ENCODE data around the gene NAA80.

The NAA80 gene

GRCh38 chr3:50298836-50299637, at the start of gene NAA80, which contains the start of gene HYAL3:
Gene NAA80, minus strand, starts transcription at chr3:50299405. Its CDS starts 1,942 bp downstream, at chr3:50297463.
Gene HYAL3, minus strand, starts transcription at chr3:50299405. Its CDS starts 3,803 bp downstream, at chr3:50295602.
- in situ Hi-C loops (cut with MboI; ENCODE audit: low sequenced_read_pairs): no loop called here

DNA sequence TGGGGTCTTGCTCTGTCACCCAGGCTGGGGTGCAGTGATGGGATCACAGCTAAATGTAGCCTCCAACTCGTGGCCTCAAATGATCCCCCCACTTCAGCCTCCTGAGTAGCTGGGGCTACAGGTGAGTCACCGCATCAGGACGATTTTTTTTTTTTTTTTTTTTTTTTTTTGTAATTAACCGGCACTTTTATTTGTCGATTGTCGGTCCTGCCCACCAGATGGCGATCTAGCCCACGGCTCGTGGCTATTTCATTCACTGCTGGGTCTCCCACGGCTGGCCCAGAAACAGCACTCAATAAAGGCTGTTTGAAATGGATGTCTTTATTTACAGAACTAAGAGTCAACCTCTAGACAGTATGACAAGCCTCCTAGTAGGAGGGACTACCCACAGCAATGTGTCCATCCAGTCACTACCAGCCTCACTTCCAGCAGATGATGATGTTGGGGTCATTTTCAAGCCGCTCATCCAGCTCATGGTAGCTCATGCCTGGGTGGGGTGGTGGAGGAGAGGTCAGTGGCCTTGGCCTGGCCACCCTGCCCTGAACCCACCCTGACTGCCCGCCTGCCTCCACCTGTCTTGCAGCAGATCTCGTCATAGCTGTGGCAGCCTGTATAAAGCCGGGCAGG, 48.1 kb upstream of the NAA80 start:
- in situ Hi-C loops (cut with MboI; ENCODE audit: low sequenced_read_pairs): no loop called here

DNA sequence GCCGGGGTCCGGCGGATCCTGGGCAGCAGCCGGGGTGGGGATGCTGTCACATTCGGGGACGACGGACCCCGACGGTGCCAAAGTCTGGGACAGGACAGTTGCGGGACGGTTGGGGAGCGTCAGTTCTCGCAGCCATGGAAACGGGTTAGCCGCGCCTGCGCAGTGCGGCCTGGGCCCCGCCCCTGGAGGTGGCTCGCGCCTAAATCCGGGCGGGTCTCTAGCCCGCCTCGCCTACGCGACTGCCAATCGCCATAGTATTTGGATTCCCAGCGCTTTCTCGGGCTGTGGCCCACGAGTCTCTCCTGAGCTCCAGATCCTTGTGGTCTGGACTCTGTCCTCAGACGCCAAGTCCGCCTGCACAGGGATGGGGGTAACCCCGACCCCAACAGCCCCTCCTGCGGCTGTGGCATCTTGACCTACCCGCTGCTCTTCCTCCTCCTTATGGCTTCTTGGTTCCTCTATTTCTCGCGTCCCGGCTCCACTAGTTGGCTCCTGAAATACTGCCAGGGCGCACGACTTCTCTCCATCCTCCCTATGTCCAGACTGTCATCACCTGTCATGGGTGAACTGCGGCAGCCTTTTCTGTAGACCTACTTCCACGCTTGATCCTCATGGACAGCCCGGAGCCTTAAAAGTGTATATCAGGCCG, 46.5 kb upstream of the NAA80 start, which contains the start of gene ZMYND10:
TSS of gene ZMYND10 (minus strand) at position 147 of the 649 bp plus-strand sequence. CDS start 153 bp downstream, outside the sequence.
- in situ Hi-C loops (cut with MboI; ENCODE audit: low sequenced_read_pairs): no loop called here

- in situ Hi-C loops (cut with MboI; ENCODE audit: low sequenced_read_pairs): no loop called here
Measured at GRCh38 chr3:50345008-50345407, 45.8 kb upstream of the NAA80 start.

DNA sequence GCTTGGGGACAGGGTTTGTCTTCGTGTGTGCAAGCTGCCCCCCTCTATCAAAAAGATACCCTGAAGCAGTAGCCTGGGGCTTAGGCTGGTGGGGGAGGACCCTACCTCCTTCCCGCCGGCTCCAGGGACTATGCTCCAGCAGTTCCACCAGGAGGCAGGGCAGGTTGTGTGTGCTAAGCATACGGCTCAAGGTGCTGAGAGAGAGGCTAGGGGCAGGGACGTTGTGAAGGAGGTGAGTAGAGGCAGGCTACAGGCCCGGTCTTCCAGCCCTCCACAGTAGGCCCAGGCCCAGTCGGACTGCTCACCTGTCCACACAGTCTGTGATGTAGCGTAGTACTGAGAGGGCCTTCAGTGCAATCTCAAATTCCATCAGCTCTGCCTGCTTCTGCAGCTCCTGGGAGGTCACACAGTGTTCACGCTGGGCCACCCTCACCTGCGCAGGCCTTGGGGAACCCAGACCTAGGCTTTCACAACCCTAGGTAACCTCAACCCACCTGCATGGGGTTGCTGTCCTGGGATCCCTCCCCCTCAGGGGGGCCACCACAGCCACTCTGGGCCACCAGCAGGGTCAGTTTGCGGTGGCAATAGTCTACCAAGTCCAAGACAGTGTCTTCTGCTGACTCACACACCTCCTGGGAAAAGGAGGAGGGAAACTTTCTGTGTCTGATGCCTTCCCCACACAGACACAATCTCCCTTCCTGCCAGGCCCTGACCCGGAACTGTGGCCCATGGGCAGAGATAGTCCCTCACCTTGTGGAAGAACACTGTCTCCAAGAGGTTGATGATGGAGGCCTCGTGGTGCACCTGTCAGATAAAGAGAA, 43.8 kb upstream of the NAA80 start:
- in situ Hi-C loops (cut with MboI; ENCODE audit: low sequenced_read_pairs): no loop called here

GRCh38 chr3:50341996-50342650, 42.9 kb upstream of the NAA80 start:
- in situ Hi-C loops (cut with MboI; ENCODE audit: low sequenced_read_pairs): no loop called here

DNA sequence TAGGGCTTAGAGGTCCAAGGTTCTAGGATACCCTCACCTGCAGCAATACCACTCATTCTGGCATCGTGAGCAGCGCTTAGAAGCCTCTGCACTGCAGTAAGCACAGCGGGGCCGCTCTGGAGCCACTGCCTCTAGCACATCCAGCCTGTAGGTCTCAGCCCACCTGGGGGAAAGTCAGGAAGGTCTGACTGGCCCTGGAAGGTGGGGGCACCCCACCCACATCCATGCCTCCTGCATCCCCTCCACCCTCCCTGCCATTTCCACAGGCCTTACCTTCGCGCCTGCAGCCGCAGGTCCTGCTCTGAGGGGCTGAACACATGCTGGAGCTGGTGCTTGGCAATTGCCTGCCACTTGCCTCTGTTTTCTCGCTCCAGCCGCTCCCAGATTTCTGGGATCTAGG, 42.3 kb upstream of the NAA80 start:
- in situ Hi-C loops (cut with MboI; ENCODE audit: low sequenced_read_pairs): no loop called here

DNA sequence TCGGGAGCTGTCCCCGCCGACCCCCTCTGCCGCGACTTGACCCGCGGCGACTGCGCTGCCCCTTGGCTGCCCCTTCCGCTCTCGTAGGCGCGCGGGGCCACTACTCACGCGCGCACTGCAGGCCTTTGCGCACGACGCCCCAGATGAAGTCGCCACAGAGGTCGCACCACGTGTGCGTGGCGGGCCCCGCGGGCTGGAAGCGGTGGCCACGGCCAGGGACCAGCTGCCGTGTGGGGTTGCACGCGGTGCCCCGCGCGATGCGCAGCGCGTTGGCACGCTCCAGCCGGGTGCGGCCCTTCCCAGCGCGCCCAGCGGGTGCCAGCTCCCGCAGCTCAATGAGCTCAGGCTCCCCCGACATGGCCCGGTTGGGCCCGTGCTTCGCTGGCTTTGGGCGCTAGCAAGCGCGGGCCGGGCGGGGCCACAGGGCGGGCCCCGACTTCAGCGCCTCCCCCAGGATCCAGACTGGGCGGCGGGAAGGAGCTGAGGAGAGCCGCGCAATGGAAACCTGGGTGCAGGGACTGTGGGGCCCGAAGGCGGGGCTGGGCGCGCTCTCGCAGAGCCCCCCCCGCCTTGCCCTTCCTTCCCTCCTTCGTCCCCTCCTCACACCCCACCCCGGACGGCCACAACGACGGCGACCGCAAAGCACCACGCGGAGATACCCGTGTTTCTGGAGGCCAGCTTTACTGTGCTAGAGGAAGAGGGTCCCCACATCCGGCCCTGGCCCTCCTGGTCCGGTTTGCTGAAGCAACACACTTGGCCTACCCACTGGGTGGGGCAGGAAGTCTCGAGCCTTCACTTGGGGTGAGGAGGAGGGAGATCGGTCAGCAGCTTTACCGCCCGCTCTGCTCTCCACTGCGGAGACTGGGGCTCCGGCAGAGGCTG, 41.5 kb upstream of the NAA80 start, which contains the start of gene RASSF1:
TSS of gene RASSF1 (minus strand) at position 389 of the 882 bp plus-strand sequence. CDS start at position 358, 31 bp downstream.
- in situ Hi-C loops (cut with MboI; ENCODE audit: low sequenced_read_pairs): no loop called here

DNA sequence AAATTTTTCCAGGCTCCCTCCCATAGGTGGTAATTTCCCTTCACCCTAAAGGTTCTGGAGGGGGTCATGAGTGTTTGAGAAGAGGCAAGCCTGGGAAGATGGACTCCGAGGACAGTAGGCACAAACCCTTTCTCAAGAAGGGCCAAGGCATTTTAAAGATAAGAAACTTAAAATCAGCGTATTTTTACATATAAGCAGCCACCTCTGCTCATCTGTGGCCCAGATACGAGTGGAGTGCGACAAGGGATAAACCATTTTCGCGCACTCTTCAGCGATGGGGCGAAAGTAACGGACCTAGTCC, 40.9 kb upstream of the NAA80 start:
- in situ Hi-C loops (cut with MboI; ENCODE audit: low sequenced_read_pairs): no loop called here

GRCh38 chr3:50339485-50340146, 40.4 kb upstream of the NAA80 start:
- in situ Hi-C loops (cut with MboI; ENCODE audit: low sequenced_read_pairs): no loop called here

DNA sequence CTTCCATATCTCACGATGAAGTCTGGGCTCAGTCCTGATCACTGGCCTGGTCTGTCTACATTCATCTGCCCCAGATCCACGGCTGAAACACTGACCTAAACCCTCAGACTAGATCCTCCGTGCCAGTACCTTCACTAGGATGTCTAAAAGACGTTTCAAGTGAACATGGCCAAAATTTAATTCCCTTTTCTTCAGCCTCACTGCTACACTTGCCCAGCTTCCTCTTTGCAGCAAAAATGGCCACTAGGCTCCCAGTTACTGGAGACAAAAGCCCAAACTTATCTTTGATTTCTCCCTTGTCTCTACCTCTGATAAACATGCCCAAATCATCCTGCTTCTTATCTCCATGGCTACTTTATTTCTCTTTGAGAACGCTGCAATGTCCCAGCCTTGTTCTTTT, 39.8 kb upstream of the NAA80 start:
- in situ Hi-C loops (cut with MboI; ENCODE audit: low sequenced_read_pairs): no loop called here

DNA sequence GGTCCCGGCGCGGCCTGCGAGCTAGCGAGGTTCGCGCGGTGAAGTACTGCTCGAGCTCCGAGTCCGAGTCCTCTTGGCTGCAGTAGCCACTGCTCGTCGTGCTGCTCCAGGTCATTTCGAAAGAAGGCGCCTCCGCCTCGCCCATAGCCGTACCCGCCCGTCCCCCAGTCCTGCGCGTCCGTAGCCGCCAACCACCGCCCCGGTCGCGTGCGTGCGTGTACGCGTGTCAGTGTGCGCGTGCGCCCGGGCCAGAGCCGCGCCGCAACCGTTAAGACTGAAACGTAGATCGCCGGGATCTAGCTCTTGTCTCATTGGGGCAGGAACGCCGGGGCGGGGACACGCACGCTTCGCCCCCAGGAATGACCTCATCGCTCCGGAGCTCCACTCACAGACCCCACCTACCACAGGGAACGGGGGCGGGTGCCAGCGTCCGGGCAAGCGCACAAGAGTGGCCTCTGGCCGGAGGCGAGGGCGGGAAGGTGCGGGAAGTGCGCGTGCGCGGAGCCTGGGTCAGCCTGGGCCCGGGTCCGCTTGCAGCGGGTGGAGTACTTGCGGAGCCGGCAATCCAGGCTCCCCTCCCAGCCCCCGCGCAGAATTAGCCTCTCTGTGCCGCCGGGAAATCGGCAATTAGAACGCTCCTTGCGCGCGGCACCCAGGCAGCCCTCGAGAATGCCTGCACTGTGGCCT, 38.1 kb upstream of the NAA80 start:
- in situ Hi-C loops (cut with MboI; ENCODE audit: low sequenced_read_pairs): no loop called here

DNA sequence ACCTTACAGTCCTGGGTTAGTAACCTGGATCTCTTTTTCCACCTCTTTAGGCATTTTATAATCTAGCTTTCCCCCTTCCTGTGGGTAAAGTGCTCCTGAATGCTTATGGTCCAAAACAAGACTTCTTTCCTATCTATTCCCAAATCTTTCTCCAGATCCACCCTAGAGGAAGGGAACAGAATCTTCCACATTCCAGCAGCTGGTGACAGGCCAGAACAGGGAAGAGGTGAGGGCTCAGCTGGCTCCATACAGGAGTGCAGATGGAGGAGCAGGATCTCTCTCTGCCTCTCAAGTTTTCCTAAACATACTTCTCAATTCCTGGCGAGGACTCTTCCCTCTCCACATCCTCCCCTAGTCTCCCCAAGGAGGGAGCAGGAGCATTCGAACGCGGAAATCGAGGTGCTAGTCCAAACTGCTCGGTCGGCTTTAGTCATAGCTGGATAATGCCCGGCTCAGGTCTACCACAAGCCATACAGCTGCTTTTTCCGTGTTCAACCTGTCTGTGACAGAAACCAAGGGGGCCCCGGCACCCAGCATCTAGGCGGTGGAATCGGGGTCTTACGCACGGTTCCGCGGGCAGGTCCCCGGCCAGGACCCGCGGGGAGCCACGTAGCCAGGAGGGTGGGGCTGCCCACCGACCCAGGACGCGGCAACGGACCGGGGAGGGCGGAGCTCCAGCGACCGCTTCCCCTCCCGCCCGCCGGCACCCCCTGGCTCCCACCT, 37.4 kb upstream of the NAA80 start:
- in situ Hi-C loops (cut with MboI; ENCODE audit: low sequenced_read_pairs): no loop called here

- in situ Hi-C loops (cut with MboI; ENCODE audit: low sequenced_read_pairs): no loop called here
Measured at GRCh38 chr3:50334339-50335075, 35.3 kb upstream of the NAA80 start.

GRCh38 chr3:50333744-50334328, 34.6 kb upstream of the NAA80 start:
- in situ Hi-C loops (cut with MboI; ENCODE audit: low sequenced_read_pairs): no loop called here

- in situ Hi-C loops (cut with MboI; ENCODE audit: low sequenced_read_pairs): no loop called here
Measured at GRCh38 chr3:50331364-50331907, 32.2 kb upstream of the NAA80 start.

Data from HL-60/S4 (cell line).